Ascending aorta (tissue), 2 donors: ENCODE results near the gene ATP8B2. TPM values are rescaled to one million over a fixed set of nuclear protein-coding genes. Genes with fewer than 3 reads are reported as not detected.
"Not testable (repeated sequence)": the region's sequence is repeated elsewhere in the genome, so short reads cannot be mapped to it uniquely, and the experiment has no call there.

Source experiments
- DNase-seq, 2 donors: peaks; one replicate each; pipeline ENCODE4 v3.0.0-alpha.2; 2019; ENCODE audit warnings: low spot score in 2 of 2
- H3K27ac ChIP-seq, 2 donors: fragments of 200-600 bp; sonication (generic); one replicate each; pipeline ENCODE4 v1.5.1; 2016 to 2017; ENCODE audit warnings: mild to moderate bottlenecking in 1 of 2
- H3K27me3 ChIP-seq: fragments of 200-600 bp; sonication (generic); one replicate; pipeline ENCODE4 v1.5.1; 2017
- H3K36me3 ChIP-seq, 2 donors: fragments of 200-600 bp; sonication (generic); one replicate each; pipeline ENCODE4 v1.5.1; 2016
- H3K4me1 ChIP-seq, 2 donors: fragments of 200-600 bp; sonication (generic); one replicate each; pipeline ENCODE4 v1.5.1; 2016 to 2017; ENCODE audit warnings: mild to moderate bottlenecking in 1 of 2
- H3K4me3 ChIP-seq, 2 donors: fragments of 200-600 bp; sonication (generic); one replicate each; pipeline ENCODE4 v1.5.1; 2016 to 2017; ENCODE audit warnings: mild to moderate bottlenecking in 1 of 2
- H3K9me3 ChIP-seq, 2 donors: fragments of 200-600 bp; sonication (generic); one replicate each; pipeline ENCODE4 v1.5.1; 2016
- intact Hi-C: fragments of 100-400 bp; cut with DNase I; formaldehyde crosslinking; loops from one replicate; pipeline ENCODE4 v1.15.1; 2023
- total RNA-seq: library from RNA; depleted of rRNA; stranded (reverse); fragments of >200 nt; gene quantifications from one replicate; pipeline ENCODE4 v1.1.0, GENCODE V29; 2016
- TF ChIP-seq, protein P1 (sequence below), 3 experiments: fragments of 200-600 bp in 2 of 3; fragments of 450-650 bp in 1 of 3; sonication (generic) in 2 of 3; IDR thresholded peaks; one replicate each; pipeline ENCODE4 v1.5.1; 2016 to 2019; ENCODE audit warnings: antibody characterized with exemption in 3 of 3, mild to moderate bottlenecking in 1 of 3, moderate library complexity in 1 of 3

The ATP8B2 gene
- total RNA-seq, 1 donor from 2014 or later: 173 TPM

DNA sequence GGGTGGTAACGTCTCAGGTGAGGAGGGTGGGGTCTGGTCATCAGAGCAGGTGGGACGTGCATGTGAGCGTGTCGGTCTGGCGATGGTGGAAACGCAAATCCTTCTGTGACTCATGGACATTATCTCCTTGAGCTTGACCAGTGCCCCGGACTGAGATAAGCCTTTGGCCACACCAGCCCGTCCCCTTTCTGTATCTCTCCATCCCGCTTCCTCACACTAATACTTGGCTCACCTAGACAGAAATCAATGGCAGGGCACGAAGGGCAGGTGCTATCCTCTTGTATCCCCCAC, 12.3 kb upstream of the ATP8B2 start:
- no peaks in the 10 kb centered on the region for H3K9me3 ChIP-seq
- DNase-seq: no peak
- no peaks in the 10 kb centered on the region for H3K4me1 ChIP-seq
- TF ChIP-seq, protein P1, sequence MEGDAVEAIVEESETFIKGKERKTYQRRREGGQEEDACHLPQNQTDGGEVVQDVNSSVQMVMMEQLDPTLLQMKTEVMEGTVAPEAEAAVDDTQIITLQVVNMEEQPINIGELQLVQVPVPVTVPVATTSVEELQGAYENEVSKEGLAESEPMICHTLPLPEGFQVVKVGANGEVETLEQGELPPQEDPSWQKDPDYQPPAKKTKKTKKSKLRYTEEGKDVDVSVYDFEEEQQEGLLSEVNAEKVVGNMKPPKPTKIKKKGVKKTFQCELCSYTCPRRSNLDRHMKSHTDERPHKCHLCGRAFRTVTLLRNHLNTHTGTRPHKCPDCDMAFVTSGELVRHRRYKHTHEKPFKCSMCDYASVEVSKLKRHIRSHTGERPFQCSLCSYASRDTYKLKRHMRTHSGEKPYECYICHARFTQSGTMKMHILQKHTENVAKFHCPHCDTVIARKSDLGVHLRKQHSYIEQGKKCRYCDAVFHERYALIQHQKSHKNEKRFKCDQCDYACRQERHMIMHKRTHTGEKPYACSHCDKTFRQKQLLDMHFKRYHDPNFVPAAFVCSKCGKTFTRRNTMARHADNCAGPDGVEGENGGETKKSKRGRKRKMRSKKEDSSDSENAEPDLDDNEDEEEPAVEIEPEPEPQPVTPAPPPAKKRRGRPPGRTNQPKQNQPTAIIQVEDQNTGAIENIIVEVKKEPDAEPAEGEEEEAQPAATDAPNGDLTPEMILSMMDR (IDR thresholded peaks at IDR 0.05): no peak
- H3K4me3 ChIP-seq: no peak overlapping the region
- no peaks in the 10 kb centered on the region for H3K36me3 ChIP-seq
- H3K27me3 ChIP-seq: no peaks in the 10 kb centered on the region
- intact Hi-C loops: no loop called here
- no peak overlapping the region for H3K27ac ChIP-seq

DNA sequence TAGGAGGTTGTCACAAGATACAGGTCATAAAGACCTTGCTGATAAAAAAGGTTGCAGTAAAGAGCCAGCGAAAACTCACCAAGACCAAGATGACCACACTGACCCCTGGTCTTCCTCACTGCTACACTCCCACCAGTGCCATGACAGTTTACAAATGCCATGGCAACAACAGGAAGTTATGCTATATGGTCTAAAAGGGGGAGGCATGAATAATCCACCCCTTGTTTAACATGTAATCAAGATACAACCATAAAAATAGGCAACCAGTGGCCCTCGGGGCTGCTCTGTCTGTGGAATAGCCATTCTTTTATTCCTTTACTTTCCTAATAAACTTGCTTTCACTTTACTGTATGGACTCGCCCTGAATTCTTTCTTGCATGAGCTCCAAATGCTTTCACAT, 11.1 kb upstream of the ATP8B2 start:
- H3K9me3 ChIP-seq, H3K27me3 ChIP-seq, H3K27ac ChIP-seq, DNase-seq, intact Hi-C loops, H3K4me1 ChIP-seq, H3K4me3 ChIP-seq, H3K36me3 ChIP-seq: not testable (repeated sequence)

DNA sequence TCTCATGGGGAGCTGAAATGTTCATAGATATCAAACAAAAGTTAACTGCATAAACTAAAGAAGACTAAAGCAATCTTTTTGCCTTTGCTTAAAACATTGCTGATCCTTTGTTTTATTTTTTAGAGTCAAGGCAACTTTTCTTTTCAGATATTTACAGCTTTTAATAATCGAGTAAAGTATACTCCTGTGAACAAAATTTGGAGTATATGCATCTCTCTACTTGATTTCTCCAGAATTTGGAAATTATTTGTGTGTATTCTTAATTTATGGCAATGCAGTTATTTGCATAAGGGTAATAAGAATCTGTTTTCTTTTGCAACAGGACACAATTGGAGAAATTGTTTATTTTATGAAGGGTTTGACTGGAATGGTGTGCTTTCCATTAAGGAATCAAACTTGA, 8.6 kb upstream of the ATP8B2 start:
- Histone ChIP-seq H3K9me3 (no peaks in the 10 kb centered on the region), H3K4me3 (no peak overlapping the region), H3K27ac (no peak overlapping the region), H3K36me3 (no peaks in the 10 kb centered on the region), H3K4me1 (no peaks in the 10 kb centered on the region), H3K27me3 (no peaks in the 10 kb centered on the region)
- TF ChIP-seq, protein P1 (IDR thresholded peaks at IDR 0.05): no peak
- DNase-seq: no peak
- intact Hi-C loops: no loop called here

DNA sequence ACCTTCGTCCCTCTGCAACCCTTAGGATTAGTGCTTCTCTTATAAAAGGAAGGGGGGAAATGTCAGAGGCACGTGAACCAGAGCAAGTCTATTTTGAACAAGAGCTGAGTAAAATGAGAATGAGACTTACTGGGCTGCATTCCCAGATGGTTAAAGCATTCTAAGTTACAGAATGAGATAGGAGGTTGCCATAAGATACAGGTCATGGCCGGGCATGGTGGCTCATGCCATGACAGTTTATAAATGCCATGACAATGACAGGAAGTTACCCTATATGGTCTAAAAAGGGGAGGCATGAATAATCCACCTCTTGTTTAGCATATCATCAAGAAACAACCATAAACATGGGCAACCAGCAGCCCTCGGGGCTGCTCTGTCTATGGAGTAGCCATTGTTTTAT, 6.9 kb upstream of the ATP8B2 start:
- no peak overlapping the region for H3K27ac ChIP-seq
- no peaks in the 10 kb centered on the region for H3K36me3 ChIP-seq
- TF ChIP-seq, protein P1 (IDR thresholded peaks at IDR 0.05): no peak
- no peak overlapping the region for H3K4me3 ChIP-seq
- H3K27me3 ChIP-seq: no peaks in the 10 kb centered on the region
- no peaks in the 10 kb centered on the region for H3K4me1 ChIP-seq
- DNase-seq: no peak
- no peaks in the 10 kb centered on the region for H3K9me3 ChIP-seq
- intact Hi-C loops: no loop called here

DNA sequence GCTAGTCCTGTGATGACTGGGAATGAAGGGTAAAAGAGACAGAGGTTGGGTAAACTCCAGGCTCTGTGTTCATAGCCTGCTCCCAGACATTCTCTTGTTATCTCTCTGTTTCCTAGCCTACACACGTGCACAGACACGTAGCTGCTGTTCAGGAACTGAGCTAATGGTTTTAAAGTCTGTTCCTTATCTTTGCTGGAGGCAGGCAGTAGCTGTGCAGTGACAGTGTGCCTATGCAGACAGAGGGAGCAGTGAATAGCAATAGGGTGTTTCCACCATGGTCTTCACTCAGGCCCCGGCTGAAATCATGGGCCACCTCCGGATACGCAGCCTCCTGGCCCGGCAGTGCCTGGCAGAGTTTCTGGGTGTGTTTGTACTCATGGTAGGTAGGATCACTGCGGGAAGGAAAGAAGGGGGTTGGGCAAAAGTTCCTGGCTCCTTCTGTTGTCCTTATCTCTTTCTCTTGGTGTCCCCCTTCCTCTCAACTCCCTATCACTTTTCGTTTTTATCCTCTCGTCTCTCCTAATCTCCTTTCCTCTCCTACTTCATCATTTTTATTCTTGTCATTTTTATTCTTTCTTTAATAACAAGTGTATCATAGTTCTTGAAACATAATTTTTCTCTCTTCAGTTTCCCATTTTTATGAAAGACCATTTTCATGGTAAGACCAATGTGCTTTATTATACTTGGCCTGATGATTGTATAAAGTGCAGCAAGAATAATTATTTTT, 4.3 kb upstream of the ATP8B2 start, which contains the start of gene AQP10:
AQP10 (plus strand) TSS at position 212 of the 727 bp plus-strand sequence; CDS start at position 275, 63 bp downstream.
- Histone ChIP-seq H3K4me1 (no peaks in the 10 kb centered on the region), H3K27ac (no peak within 1 kb of the TSS), H3K4me3 (no peak within 1 kb of the TSS), H3K27me3 (no peaks in the 10 kb centered on the region), H3K9me3 (no peaks in the 10 kb centered on the region), H3K36me3 (no peaks in the 10 kb centered on the region)
- DNase-seq: no peak
- TF ChIP-seq, protein P1 (IDR thresholded peaks at IDR 0.05): no peak
- intact Hi-C loops: no loop called here

DNA sequence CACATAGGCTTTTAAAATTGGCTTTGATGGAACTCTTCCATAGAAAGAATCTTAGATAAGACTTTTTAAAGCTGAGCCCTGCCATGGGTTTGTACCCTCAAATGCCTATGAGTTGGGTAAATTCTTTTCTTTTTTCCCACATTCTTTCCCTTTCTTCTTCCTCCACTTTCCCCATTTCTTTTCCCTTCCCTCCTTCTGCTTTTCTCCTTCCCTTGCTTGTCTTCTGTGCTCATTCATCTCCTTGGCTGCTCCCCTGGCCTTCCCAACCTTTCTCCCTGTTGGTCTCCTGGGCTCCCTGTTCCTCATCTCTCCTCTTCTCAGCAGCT, 3.8 kb upstream of the ATP8B2 start:
- intact Hi-C loops, H3K4me3 ChIP-seq, H3K36me3 ChIP-seq, H3K9me3 ChIP-seq, H3K27ac ChIP-seq, H3K4me1 ChIP-seq, DNase-seq, H3K27me3 ChIP-seq: not testable (repeated sequence)

DNA sequence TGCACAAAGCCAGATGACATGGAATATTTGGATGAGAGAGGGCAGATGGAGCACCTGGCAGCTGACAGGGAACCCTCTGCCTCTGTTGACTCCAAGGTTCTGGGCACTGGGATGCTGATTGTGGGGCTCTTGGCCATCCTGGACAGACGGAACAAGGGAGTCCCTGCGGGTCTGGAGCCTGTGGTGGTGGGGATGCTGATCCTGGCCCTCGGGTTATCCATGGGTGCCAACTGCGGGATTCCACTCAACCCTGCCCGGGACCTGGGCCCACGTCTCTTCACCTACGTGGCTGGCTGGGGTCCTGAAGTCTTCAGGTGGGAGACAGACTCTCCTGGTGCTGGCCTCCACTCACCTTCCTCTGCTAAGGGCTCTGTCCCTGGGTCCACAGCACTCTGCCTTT, 1.8 kb upstream of the ATP8B2 start:
- Histone ChIP-seq H3K4me3 (no peak overlapping the region), H3K36me3 (no peaks in the 10 kb centered on the region), H3K27ac (no peak overlapping the region), H3K9me3 (no peaks in the 10 kb centered on the region), H3K4me1 (peaks cover 12 to 15% of the 10 kb centered on the region in 2 donors), H3K27me3 (no peaks in the 10 kb centered on the region)
- DNase-seq: no peak
- intact Hi-C loops: no loop called here
- TF ChIP-seq, protein P1 (IDR thresholded peaks at IDR 0.05): no peak
